Measurements from ENCODE around the gene ARHGAP20. TPM values are rescaled to one million over a fixed set of nuclear protein-coding genes. Genes with fewer than 3 reads are reported as not detected.

Gene ARHGAP20
- total and polyA plus RNA-seq, 7 donors = 0.29 to 5.9 (median 0.84) TPM

DNA sequence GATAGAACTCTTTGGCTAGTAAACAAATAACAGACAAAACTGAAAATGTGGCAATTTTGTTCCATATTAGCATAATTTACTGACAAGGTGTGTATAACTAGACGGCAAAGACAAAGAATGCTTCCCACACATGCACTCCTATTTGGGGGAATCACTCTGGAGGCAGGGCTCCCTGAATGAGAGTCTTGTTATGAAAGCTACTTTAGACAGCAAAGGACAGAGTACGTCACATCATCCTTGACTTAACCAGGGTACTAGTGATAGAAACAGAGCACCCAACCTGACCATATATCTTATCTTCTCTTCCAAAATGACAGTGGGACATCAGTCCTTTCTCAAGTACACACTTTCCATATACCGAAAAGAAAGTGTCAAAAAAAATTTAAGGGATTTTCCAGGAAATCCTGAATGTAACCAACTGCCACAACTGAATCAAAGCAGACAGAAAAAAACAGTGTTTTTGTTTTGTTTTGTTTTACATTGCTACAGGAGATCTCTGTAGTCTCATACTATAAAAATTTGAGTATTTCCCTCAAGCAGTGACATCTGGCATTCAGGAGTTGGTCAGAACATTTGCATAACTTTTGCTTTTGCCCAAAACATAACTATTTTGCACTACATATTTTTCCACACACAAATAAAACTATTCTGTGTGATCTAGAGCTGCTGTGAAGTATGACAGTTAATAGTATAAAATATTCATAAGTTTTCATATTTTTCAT is 98.9 kb downstream of the ARHGAP20 start:
- intact Hi-C loops (cut with DNase I) = no loop called here
- H3K9me3 ChIP-seq = no peaks in the 10 kb centered on the region
- DNase-seq (no peak), ATAC-seq (no peak)
- TF ChIP-seq CTCF (IDR thresholded peaks at IDR 0.05) = no peak
- H3K4me3 ChIP-seq = no peak overlapping the region
- H3K27me3 ChIP-seq (ENCODE audit: insufficient read depth in 3 of 3, low read length in 2 of 3) = no peaks in the 10 kb centered on the region
- peaks cover 0 to 6% of the 10 kb centered on the region in 2 donors for H3K36me3 ChIP-seq (ENCODE audit: insufficient read depth in 1 of 2, low read depth in 1 of 2)
- H3K27ac ChIP-seq = no peak overlapping the region
- H3K4me1 ChIP-seq = no peaks in the 10 kb centered on the region
- WGBS, 3 donors = 63 to 72% (median 68%) methylated on average over 3 of the region's 3 CpGs

DNA sequence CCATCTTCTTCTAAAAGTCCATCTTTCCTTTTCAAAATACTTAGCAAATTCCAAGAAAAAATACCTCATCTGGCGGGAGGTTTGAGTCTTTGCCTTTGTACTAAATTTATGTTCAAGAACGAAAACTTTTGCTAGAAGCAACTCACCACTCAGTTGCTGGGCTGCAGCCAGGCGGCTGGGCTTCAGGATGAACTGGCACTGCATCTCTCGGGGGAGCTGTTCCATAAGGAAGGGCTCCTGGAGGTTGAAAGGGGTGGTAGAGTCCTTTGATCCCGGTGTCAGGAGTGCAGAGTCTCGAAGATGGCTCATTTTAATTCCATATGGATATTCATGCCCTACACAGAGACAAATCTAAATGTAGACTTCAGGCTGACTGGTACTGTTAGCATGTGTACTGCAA is 105.8 kb downstream of the ARHGAP20 start:
- Histone ChIP-seq H3K4me1 (no peaks in the 10 kb centered on the region), H3K4me3 (no peak overlapping the region), H3K36me3 (ENCODE audit: insufficient read depth in 1 of 2, low read depth in 1 of 2) (peaks cover 0 to 6% of the 10 kb centered on the region in 2 donors), H3K27me3 (ENCODE audit: insufficient read depth in 3 of 3, low read length in 2 of 3) (no peaks in the 10 kb centered on the region), H3K9me3 (no peaks in the 10 kb centered on the region), H3K27ac (no peak overlapping the region)
- intact Hi-C loops (cut with DNase I) = no loop called here
- ATAC-seq (no peak), DNase-seq (no peak)
- no peak for TF ChIP-seq CTCF (IDR thresholded peaks at IDR 0.05)
- 62 to 63% (median 62%) methylated on average over 6 of the region's 6 CpGs for WGBS, 3 donors

DNA sequence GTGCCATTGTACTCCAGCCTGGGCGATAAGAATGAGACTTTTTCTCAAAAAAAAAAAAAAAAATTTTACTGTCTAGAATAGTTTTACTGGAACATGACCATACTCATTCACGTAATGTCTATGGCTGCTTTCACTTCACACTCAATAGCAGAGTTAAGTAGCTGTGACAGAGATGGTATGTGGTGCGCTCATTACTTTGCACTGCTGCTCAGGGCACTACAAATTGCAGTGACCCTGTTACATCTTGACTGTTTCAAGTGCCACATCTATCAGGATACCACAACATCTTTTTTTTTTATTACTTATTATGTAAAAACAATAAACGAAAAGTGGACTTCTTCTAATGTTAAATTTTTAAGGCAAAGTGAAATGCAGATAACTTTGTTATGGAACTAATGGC is 110.3 kb downstream of the ARHGAP20 start:
- 69 to 78% (median 75%) methylated on average over 4 of the region's 4 CpGs for WGBS, 3 donors
- Histone ChIP-seq H3K27me3 (ENCODE audit: insufficient read depth in 3 of 3, low read length in 2 of 3) (no peaks in the 10 kb centered on the region), H3K4me3 (no peak overlapping the region), H3K27ac (no peak overlapping the region), H3K4me1 (no peaks in the 10 kb centered on the region), H3K36me3 (ENCODE audit: insufficient read depth in 1 of 2, low read depth in 1 of 2) (no peaks in the 10 kb centered on the region), H3K9me3 (no peaks in the 10 kb centered on the region)
- ATAC-seq (no peak), DNase-seq (no peak)
- intact Hi-C loops (cut with DNase I) = no loop called here
- no peak for TF ChIP-seq CTCF (IDR thresholded peaks at IDR 0.05)

- H3K4me3 ChIP-seq = no peak overlapping the region
- H3K27ac ChIP-seq = no peak overlapping the region
- TF ChIP-seq CTCF (IDR thresholded peaks at IDR 0.05) = no peak
- 60 to 71% (median 68%) methylated on average over 4 of the region's 4 CpGs for WGBS, 3 donors
- intact Hi-C loops (cut with DNase I) = no loop called here
- DNase-seq (peak in 1 of 2 donors; percentile 36), ATAC-seq (peak in 1 of 4 donors; percentile 21)
- no peaks in the 10 kb centered on the region for H3K27me3 ChIP-seq (ENCODE audit: insufficient read depth in 3 of 3, low read length in 2 of 3)
- no peaks in the 10 kb centered on the region for H3K36me3 ChIP-seq (ENCODE audit: insufficient read depth in 1 of 2, low read depth in 1 of 2)
- H3K4me1 ChIP-seq = no peaks in the 10 kb centered on the region
- H3K9me3 ChIP-seq = no peaks in the 10 kb centered on the region
Observed at GRCh38 chr11:110600322-110600721, 111.9 kb downstream of the ARHGAP20 start.

- Histone ChIP-seq H3K4me1 (no peaks in the 10 kb centered on the region), H3K4me3 (no peak overlapping the region), H3K9me3 (no peaks in the 10 kb centered on the region), H3K27ac (no peak overlapping the region), H3K36me3 (ENCODE audit: insufficient read depth in 1 of 2, low read depth in 1 of 2) (no peaks in the 10 kb centered on the region), H3K27me3 (ENCODE audit: insufficient read depth in 3 of 3, low read length in 2 of 3) (no peaks in the 10 kb centered on the region)
- DNase-seq (no peak), ATAC-seq (no peak)
- WGBS, 3 donors = 96 to 99% (median 96%) methylated on average over 5 of the region's 5 CpGs
- TF ChIP-seq CTCF (IDR thresholded peaks at IDR 0.05) = no peak
- intact Hi-C loops (cut with DNase I) = no loop called here
Observed at GRCh38 chr11:110599207-110599606, 113.0 kb downstream of the ARHGAP20 start.
